Amniotic stem cell (primary cell): ENCODE data around the gene GPR62.

ENCODE experiments used
- DNase-seq: peaks from one replicate; lab custom pipeline; 2025; lab: John Stamatoyannopoulos, UW

The GPR62 gene

GRCh38 chr3:51938780-51939425 lies 16.3 kb upstream of the GPR62 start:
- DNase-seq, result no peak

DNA sequence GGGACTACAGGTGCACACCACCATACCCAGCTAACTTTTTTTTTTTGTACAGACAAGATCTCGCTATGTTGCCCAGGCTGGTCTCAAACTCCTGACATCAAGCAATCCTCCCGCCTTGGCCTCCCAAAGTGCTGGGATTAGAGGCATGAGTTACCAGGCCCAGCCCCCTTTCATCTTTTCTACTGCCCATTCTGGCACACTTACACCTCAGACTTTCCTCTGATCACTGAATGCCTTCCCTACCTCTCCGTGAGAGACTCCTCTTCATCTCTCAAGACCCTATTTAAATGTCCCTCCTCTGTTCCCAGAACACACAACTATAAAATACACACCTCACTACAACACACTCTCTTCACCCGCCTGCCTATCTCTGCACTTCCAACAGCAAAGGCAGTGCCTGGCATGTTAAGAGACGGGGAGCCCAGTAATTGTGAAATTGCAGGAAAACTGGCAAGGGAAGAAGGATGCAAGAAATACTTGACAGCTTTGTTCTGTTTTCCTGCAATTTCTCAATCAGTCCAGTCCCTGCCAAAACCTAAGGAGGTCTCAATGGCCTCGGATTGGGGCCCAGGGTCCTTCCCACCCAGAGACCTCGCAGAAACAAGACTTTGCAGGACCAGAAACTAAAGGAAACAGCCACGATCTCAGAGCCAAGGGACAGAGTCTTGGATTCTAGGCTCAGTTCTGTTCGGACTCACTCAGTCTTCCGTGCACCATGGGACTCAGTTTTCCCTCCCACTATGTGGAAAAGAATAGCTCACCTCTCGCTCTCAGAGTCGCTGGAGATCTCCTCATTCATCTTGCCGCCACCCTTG lies 14.3 kb upstream of the GPR62 start:
- no peak for DNase-seq

DNA sequence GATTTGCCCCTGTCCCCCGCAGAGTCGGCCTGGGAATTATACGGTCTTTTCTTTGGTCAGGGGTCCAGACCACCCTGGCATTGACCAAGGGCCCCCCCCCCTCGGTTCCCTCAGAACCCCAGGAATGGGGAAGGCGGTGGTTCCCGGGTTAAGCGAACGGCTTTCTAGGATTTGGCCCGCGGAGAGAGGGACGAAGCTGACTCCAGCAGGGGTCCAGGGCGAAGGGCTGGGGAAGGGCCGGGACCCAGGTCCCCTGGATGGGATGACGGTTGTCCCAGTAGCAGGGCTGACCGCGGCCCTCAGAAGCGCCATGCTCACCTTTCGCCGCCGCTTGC lies 13.8 kb upstream of the GPR62 start:
- DNase-seq, result no peak

GRCh38 chr3:51941798-51942602 lies 13.2 kb upstream of the GPR62 start, which contains the start of the genes PARP3 and RRP9:
PARP3 (plus strand) TSS chr3:51942363; CDS start chr3:51943356, 993 bp downstream.
RRP9 (minus strand) TSS chr3:51941904; CDS start chr3:51941867, 37 bp downstream.
- peak; percentile 100 for DNase-seq

DNA sequence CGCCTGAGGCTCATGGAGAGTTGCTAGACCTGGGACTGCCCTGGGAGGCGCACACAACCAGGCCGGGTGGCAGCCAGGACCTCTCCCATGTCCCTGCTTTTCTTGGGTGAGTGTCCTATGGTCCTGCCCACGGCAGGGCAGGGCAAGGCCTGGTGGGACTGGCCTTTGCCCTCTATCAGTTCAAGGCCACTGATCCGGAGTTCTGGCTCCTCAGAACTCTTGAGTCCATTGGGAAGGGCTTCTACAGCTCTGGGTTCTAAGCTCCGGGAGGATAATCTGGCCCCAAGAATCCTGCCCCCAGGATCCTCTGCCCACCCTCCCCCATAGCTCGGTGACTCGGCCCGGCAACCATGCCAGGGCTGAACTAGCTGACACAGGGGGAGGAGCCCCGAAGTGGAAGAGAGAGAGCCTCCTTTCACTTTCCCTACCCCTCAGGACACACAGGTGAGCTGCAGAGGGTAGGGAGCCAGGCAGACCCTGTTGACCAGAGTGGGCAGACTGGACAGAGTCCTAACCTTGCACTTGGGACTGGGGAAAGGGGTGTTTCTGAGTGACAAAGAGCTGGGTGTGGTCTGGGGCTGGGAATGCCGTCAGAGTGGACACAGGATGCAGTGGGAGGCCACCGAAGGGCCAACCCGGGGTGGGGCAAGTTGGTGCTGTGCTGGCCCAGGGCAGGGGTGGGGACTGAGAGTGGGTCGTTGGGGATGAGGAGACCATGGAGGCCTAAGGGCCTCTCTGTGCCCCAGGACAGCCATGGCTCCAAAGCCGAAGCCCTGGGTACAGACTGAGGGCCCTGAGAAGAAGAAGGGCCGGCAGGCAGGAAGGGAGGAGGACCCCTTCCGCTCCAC lies 12.4 kb upstream of the GPR62 start:
- no peak for DNase-seq

GRCh38 chr3:51943451-51944391 lies 11.5 kb upstream of the GPR62 start:
- no peak for DNase-seq

- DNase-seq, result no peak
These were observed 10.6 kb upstream of the GPR62 start for GRCh38 chr3:51944451-51945021.

GRCh38 chr3:51945031-51945840 lies 9.9 kb upstream of the GPR62 start:
- no peak for DNase-seq

DNA sequence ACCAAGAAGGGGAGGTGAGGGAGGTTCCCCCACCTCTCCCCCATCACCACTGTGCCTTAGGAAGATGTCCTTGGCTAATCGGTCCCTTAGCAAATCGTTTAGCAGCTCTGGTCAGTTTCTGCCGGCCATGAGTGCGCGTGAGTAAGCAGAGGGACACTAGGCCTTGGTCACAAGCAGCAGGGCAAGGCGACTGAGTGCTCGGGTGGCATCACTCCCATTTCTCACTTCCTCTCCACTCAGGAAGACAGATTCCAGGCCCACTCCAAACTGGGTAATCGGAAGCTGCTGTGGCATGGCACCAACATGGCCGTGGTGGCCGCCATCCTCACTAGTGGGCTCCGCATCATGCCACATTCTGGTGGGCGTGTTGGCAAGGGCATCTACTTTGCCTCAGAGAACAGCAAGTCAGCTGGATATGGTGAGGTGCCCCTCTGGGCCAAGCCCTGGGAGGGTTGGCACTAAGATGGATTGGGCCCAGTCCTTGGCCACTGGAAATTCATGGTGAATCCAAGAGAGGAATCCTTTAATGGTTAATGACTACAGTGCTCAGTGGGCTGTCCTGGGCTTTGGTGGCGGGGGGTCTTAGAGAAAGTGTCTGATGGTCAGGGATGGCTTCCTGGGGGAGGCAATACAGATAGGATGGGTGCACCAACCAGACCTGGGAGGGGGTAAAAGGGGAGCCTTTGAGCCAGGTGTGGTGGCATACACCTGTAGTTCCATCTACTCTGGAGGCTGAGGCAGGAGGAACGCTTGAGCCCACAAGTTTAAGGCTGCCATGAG lies 9.1 kb upstream of the GPR62 start:
- no peak for DNase-seq

DNA sequence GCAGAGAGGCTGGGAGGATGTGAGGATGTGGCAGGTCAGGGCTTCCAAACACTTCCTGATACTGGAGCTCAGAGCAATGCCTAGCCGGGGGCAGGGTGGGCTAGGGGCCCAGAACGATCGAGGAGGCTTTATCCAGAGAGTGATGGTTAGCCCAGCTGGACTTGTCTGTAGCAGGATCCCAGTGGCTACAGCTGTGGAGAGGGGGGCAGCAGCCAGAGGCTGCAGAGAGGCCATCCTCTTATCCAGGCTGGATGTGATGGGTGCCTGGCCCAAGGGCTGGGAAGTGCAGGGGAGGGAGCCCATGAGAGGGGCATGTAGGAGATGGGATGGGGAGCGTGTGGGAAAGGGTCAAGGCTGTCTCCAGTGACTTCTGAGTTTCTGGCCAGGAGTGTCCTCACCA lies 8.4 kb upstream of the GPR62 start:
- no peak for DNase-seq

DNA sequence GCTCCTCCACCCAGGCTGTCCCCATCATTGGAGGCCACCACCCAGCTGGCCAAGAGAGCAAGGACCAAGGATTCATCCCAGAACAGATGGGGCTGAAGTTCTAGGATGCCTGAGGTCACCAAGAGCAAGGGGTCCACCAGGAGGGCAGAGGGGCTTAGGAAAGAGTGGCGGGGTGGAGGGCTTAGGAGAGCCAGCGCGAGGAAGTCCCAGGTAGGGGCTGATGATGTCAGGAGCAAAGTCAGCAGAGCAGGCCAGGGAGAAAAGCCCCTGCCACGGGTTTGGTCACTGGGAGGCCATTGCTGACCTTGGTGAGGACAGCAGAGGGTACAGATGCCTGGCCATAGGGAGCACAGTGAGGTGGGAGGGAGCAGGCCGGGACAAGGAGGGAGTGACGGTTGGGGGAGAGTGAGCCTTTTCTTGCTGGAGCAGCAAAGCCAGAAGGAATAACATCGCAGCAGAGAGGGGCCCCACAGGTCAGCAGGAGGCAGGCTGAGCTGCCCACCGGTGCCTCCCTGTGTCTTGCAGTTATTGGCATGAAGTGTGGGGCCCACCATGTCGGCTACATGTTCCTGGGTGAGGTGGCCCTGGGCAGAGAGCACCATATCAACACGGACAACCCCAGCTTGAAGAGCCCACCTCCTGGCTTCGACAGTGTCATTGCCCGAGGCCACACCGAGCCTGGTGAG lies 7.8 kb upstream of the GPR62 start:
- no peak for DNase-seq

DNA sequence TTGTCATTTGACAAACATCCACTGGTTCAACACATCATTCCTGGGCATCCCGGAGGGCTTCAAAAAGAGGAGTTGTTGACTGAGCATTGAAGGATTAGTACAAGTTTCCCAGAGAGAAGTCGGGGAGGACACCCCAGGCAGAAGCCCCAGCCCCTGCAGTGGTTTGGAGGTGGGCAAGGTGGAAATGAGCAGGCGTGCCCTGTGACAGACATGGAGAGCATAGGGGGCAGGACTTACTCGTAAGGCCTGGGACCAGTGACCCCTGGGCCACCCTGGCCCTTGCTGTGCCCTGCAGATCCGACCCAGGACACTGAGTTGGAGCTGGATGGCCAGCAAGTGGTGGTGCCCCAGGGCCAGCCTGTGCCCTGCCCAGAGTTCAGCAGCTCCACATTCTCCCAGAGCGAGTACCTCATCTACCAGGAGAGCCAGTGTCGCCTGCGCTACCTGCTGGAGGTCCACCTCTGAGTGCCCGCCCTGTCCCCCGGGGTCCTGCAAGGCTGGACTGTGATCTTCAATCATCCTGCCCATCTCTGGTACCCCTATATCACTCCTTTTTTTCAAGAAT lies 7.1 kb upstream of the GPR62 start:
- no peak for DNase-seq

DNA sequence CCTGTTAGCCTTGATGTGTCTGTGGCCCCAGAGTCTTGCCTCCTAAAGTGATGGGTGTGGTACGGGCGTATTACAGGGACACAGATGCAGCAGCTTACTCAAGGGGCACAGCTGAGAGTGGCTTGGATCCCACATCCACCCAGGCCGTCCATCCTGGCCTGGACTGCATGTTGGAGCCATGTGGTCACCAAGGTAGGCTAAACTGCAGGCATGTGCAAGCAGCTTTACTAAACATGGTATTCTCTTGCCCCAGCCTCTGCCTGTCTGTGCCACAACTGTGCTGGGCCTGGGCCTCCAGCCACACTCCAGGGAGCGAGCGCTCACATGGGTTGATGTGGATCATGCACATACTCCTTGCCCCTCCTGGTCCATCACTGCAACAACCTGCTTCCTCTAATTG lies 6.1 kb upstream of the GPR62 start:
- DNase-seq, result no peak

GRCh38 chr3:51950899-51951298 lies 4.3 kb upstream of the GPR62 start:
- DNase-seq, result no peak

GRCh38 chr3:51953445-51953844 lies 1.7 kb upstream of the GPR62 start:
- no peak for DNase-seq

DNA sequence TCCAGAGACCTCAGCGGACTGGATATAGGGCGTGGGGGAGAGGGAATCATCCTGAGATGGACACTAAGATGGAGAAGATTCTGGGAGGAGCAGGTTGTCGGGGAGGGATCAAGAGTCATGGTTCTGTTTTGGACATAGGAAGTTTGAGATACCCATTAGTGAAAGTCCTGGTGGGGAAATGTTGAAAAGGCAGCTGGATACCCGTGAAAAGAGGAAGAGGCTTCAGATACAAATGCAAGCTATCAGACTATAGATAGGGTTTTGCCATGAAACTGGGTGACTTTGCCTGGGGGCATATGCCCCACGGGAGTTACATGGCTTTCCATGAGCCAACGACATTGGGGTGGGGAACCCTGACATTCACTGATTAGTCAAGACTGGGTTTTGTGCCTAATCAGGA lies 1.1 kb upstream of the GPR62 start:
- DNase-seq, result no peak

- DNase-seq, result no peak
These were observed 468 bp upstream of the GPR62 start for GRCh38 chr3:51954713-51955112.
